HUES6 (cell line): Measurements from ENCODE around the gene SDC1.

Experiments used
- H3K27ac ChIP-seq: 2 replicates; pipeline ENCODE4 v1.7.0; 2013; ENCODE audit warnings: low read depth, mild to moderate bottlenecking, low read length, inconsistent platforms
- H3K27me3 ChIP-seq: 2 replicates; pipeline ENCODE4 v1.6.1; 2013; ENCODE audit warnings: low read length; ENCODE audit not compliant: control insufficient read depth, insufficient read depth
- H3K36me3 ChIP-seq: 2 replicates; pipeline ENCODE4 v1.6.1; 2013; ENCODE audit warnings: low read length; ENCODE audit not compliant: control insufficient read depth, insufficient read depth
- H3K4me1 ChIP-seq: 2 replicates; pipeline ENCODE4 v1.6.1; 2013; ENCODE audit warnings: low read length; ENCODE audit not compliant: control insufficient read depth, insufficient read depth
- H3K4me3 ChIP-seq: 2 replicates; pipeline ENCODE4 v1.5.1; 2013; ENCODE audit warnings: low read depth, low read length
- H3K9ac ChIP-seq: one replicate; pipeline ENCODE4 v1.6.1; 2013; ENCODE audit warnings: mild to moderate bottlenecking, low read length
- H3K9me3 ChIP-seq: 2 replicates; pipeline ENCODE4 v1.6.1; 2013; ENCODE audit warnings: low read depth, low read length; ENCODE audit not compliant: control insufficient read depth, insufficient read depth

Gene SDC1

GRCh38 chr2:20165677-20166509 is 59.0 kb downstream of the SDC1 start:
- Histone ChIP-seq H3K36me3 (no peaks in the 10 kb centered on the region), H3K4me1 (peaks cover 37% of the 10 kb centered on the region), H3K9me3 (no peaks in the 10 kb centered on the region), H3K4me3 (no peak overlapping the region), H3K27me3 (no peaks in the 10 kb centered on the region), H3K9ac (no peak overlapping the region), H3K27ac (no peak overlapping the region)

DNA sequence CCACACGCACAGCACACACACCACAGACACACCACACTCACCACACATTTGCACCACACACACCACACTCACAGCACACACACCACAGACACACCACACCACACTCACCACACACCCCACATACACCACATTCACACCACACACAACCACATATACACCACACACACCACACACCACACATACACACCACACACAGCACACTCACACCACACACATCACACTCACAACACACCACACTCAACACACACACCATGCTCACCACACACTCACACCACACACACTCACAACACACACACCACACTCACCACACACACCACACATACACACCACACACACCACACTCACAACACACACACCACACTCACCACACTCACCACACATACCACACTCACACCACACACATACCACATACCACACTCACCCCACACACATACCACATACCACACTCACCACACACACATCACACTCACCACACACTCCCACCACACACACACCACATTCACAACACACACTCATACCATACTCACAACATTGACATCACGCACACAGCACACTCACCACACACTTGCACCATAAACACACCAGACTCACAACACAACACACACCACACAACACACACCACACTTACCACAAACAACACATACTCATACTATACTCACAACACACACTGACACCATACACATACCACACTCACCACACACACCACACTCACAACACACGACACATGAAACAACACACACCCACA is 60.0 kb downstream of the SDC1 start:
- Histone ChIP-seq H3K36me3 (no peaks in the 10 kb centered on the region), H3K9ac (no peak overlapping the region), H3K27ac (no peak overlapping the region), H3K4me3 (no peak overlapping the region), H3K9me3 (no peaks in the 10 kb centered on the region), H3K27me3 (no peaks in the 10 kb centered on the region), H3K4me1 (peaks cover 31% of the 10 kb centered on the region)

- Histone ChIP-seq H3K9me3 (no peaks in the 10 kb centered on the region), H3K4me3 (no peak overlapping the region), H3K27me3 (no peaks in the 10 kb centered on the region), H3K27ac (no peak overlapping the region), H3K4me1 (peaks cover 24% of the 10 kb centered on the region), H3K9ac (no peak overlapping the region), H3K36me3 (no peaks in the 10 kb centered on the region)
Observed at GRCh38 chr2:20164061-20164733, 60.7 kb downstream of the SDC1 start.

DNA sequence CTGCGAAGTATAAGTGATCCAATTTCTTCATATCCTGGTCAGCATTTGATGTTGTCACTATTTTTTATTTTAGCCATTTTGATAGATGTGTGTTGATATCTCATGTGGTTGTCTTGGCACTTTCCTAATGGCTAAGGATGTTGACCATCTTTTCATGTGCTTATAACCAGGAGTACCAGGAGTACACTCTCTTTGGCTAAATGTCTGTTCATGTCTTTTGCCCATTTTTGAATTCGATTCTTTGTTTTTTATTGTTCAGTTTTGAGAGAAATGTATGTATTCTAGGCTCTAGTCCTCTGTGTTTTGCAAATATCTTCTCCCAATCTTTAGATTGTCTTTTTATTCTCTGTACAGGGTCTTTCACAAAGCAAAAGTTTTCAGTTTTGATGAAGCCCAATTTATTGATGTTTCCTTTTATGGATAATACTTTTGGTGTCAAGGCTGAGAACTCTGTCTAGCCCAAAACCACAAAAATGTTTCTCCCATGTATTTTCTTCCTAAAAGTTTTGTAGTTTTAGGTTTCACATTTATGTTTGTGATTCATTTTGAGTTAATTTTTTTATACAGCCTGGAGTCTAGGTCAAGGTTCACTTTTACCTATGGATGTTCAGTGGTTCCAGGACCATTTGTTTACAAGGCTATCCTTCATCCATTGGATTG is 65.4 kb downstream of the SDC1 start:
- no peak overlapping the region for H3K4me3 ChIP-seq
- H3K27ac ChIP-seq, result no peak overlapping the region
- H3K9ac ChIP-seq, result no peak overlapping the region
- H3K9me3 ChIP-seq, result no peaks in the 10 kb centered on the region
- no peaks in the 10 kb centered on the region for H3K27me3 ChIP-seq
- H3K4me1 ChIP-seq, result 0 out of 2 replicates have a peak, but pooled peaks cover 6% of the 10 kb centered on the region
- H3K36me3 ChIP-seq, result no peaks in the 10 kb centered on the region

DNA sequence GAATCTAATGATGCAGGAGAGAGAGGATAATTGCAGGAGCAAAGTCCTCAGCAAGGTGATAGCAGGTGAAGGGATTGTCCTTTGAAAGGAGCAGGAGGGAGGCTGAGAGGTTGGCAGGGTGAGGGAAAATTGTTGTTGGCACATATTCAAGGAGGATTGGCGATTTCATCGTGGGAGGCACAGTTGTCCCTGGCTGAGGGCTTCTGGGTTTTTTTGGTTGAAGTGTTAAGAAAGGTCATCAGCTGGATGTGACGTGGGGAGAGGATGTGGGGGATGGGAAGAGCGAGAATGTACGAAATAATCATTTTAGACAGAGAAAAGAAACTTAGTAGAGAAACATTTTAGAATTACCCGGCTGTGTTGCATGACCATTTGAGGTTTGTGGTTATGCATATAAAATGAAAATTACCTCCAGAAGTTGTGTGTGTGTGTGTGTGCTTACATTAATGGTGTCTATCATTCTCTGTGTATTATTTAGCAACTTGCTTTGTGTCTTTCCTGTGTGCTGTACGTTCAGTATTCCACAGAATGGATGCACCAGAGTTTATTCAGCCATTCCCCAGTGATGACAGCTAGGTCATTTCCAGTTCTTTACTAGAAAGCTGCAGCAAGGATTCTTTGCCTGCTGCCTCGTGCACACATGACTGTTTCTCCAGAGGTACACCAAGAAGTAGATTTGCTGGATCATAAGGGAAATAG is 67.6 kb downstream of the SDC1 start:
- Histone ChIP-seq H3K4me3 (no peak overlapping the region), H3K4me1 (peaks cover 4% of the 10 kb centered on the region; the same call in 1 of the 2 replicates), H3K27me3 (no peaks in the 10 kb centered on the region), H3K27ac (no peak overlapping the region), H3K9ac (no peak overlapping the region), H3K36me3 (no peaks in the 10 kb centered on the region), H3K9me3 (no peaks in the 10 kb centered on the region)

GRCh38 chr2:20156836-20157192 is 68.1 kb downstream of the SDC1 start:
- H3K4me1 ChIP-seq, result peaks cover 4% of the 10 kb centered on the region; the same call in 1 of the 2 replicates

GRCh38 chr2:20156076-20156759 is 68.7 kb downstream of the SDC1 start:
- H3K4me3 ChIP-seq, result no peak overlapping the region
- H3K4me1 ChIP-seq, result peaks cover 5% of the 10 kb centered on the region; the same call in 1 of the 2 replicates
- H3K9me3 ChIP-seq, result no peaks in the 10 kb centered on the region
- no peak overlapping the region for H3K9ac ChIP-seq
- H3K27me3 ChIP-seq, result no peaks in the 10 kb centered on the region
- H3K27ac ChIP-seq, result no peak overlapping the region
- no peaks in the 10 kb centered on the region for H3K36me3 ChIP-seq

More at GRCh38 chr2:20156836-20157192, 68.1 kb downstream of the SDC1 start:
- H3K27me3 ChIP-seq, result no peaks in the 10 kb centered on the region
- no peaks in the 10 kb centered on the region for H3K36me3 ChIP-seq
- no peak overlapping the region for H3K9ac ChIP-seq
- no peak overlapping the region for H3K27ac ChIP-seq
- no peak overlapping the region for H3K4me3 ChIP-seq
- H3K9me3 ChIP-seq, result no peaks in the 10 kb centered on the region

- Histone ChIP-seq H3K36me3 (no peaks in the 10 kb centered on the region), H3K27ac (no peak overlapping the region), H3K27me3 (no peaks in the 10 kb centered on the region), H3K4me3 (no peak overlapping the region), H3K4me1 (peaks cover 32% of the 10 kb centered on the region), H3K9me3 (no peaks in the 10 kb centered on the region), H3K9ac (no peak overlapping the region)
Observed at GRCh38 chr2:20153131-20153851, 71.6 kb downstream of the SDC1 start.

GRCh38 chr2:20150806-20151571 is 73.9 kb downstream of the SDC1 start:
- Histone ChIP-seq H3K4me3 (no peak overlapping the region), H3K27ac (no peak overlapping the region), H3K9me3 (no peaks in the 10 kb centered on the region), H3K4me1 (peaks cover 35% of the 10 kb centered on the region), H3K36me3 (no peaks in the 10 kb centered on the region), H3K9ac (no peak overlapping the region), H3K27me3 (no peaks in the 10 kb centered on the region)
